CD14-positive monocyte (primary cell): ENCODE results near the gene SRCAP. TPM values are rescaled to one million over a fixed set of nuclear protein-coding genes. Genes with fewer than 3 reads are reported as not detected.

Source experiments
- DNase-seq, 3 donors: peaks; one replicate each; pipeline ENCODE4 v3.0.0-alpha.2; 2011 to 2022
- H2AFZ ChIP-seq: 2 replicates; pipeline ENCODE4 v1.6.0; 2012; ENCODE audit warnings: mild to moderate bottlenecking, low read depth, low read length, inconsistent platforms; ENCODE audit not compliant: insufficient read depth, poor library complexity, severe bottlenecking
- H3K27ac ChIP-seq, 2 donors: 1 replicate in 1 of 2; 2 replicates in 1 of 2; pipeline ENCODE4 v1.5.1; 2012 to 2013; ENCODE audit warnings: low read length in 2 of 2, control low read depth in 1 of 2, inconsistent platforms in 1 of 2, low read depth in 1 of 2, mild to moderate bottlenecking in 1 of 2
- H3K27me3 ChIP-seq, 2 donors: one replicate each; pipeline versions ENCODE4 v1.6.0 to v1.6.1; 2011 to 2013; ENCODE audit warnings: low read length in 2 of 2; ENCODE audit not compliant: control insufficient read depth in 2 of 2, insufficient read depth in 2 of 2
- H3K36me3 ChIP-seq, 2 donors: replicated peaks in 1 of 2; 1 replicate in 1 of 2; 2 replicates in 1 of 2; pipeline versions ENCODE4 v1.5.1 to v1.6.1; 2012 to 2013; ENCODE audit warnings: low read length in 2 of 2, control low read depth in 1 of 2, inconsistent platforms in 1 of 2, mild to moderate bottlenecking in 1 of 2; ENCODE audit not compliant: insufficient read depth in 2 of 2, control insufficient read depth in 1 of 2
- H3K4me1 ChIP-seq, 2 donors: 1 replicate in 1 of 2; 2 replicates in 1 of 2; pipeline versions ENCODE4 v1.5.1 to v1.6.1; 2012 to 2013; ENCODE audit warnings: low read length in 2 of 2, control low read depth in 1 of 2, inconsistent platforms in 1 of 2, mild to moderate bottlenecking in 1 of 2, moderate library complexity in 1 of 2; ENCODE audit not compliant: insufficient read depth in 2 of 2, control insufficient read depth in 1 of 2
- H3K4me2 ChIP-seq: replicated peaks from 2 replicates; pipeline ENCODE3; 2012; ENCODE audit warnings: low read length, moderate library complexity, mild to moderate bottlenecking; ENCODE audit not compliant: poor library complexity, severe bottlenecking; ENCODE audit errors: extremely low read depth
- H3K4me3 ChIP-seq, 3 experiments: fragments of 200-600 bp in 1 of 3; sonication (generic) in 1 of 3; replicated peaks in 1 of 3; 1 replicate in 2 of 3; 2 replicates in 1 of 3; pipeline ENCODE4 v1.5.1; 2011 to 2013; ENCODE audit warnings: low read length in 3 of 3, mild to moderate bottlenecking in 3 of 3, control low read depth in 2 of 3, low read depth in 2 of 3, inconsistent platforms in 1 of 3, moderate library complexity in 1 of 3
- H3K79me2 ChIP-seq: 2 replicates; pipeline ENCODE4 v1.6.0; 2012; ENCODE audit warnings: mild to moderate bottlenecking, control low read depth, inconsistent platforms, low read length, moderate library complexity; ENCODE audit not compliant: insufficient read depth
- H3K9ac ChIP-seq: 2 replicates; pipeline ENCODE4 v1.6.0; 2017; ENCODE audit warnings: low read length, mild to moderate bottlenecking; ENCODE audit not compliant: insufficient read depth, poor library complexity, severe bottlenecking
- H3K9me3 ChIP-seq, 2 donors: replicated peaks in 1 of 2; 1 replicate in 1 of 2; 2 replicates in 1 of 2; pipeline versions ENCODE4 v1.5.1 to v1.6.1; 2012 to 2013; ENCODE audit warnings: low read length in 2 of 2, control low read depth in 1 of 2; ENCODE audit not compliant: control insufficient read depth in 1 of 2, insufficient read depth in 1 of 2
- H4K20me1 ChIP-seq: 2 replicates; pipeline ENCODE4 v1.6.0; 2012; ENCODE audit warnings: mild to moderate bottlenecking, low read length, control low read depth, moderate library complexity; ENCODE audit not compliant: insufficient read depth
- H3K27ac Mint-ChIP-seq, 7 donors: one replicate each; pipeline ENCODE4 v1.8.0; 2020; ENCODE audit warnings: mild to moderate bottlenecking in 7 of 7, mixed read lengths in 7 of 7, moderate library complexity in 6 of 7, inconsistent platforms in 2 of 7
- H3K27me3 Mint-ChIP-seq, 3 donors: one replicate each; pipeline ENCODE4 v1.8.0; 2021 to 2022; ENCODE audit warnings: low read depth in 3 of 3, mild to moderate bottlenecking in 3 of 3, mixed read lengths in 3 of 3, moderate library complexity in 3 of 3, inconsistent platforms in 1 of 3
- H3K36me3 Mint-ChIP-seq, 2 donors: one replicate each; pipeline ENCODE4 v1.8.0; 2020; ENCODE audit warnings: mixed read lengths in 2 of 2, inconsistent platforms in 1 of 2, mild to moderate bottlenecking in 1 of 2
- H3K4me1 Mint-ChIP-seq: one replicate; pipeline ENCODE4 v1.8.0; 2020; ENCODE audit warnings: mild to moderate bottlenecking, mixed read lengths
- H3K4me3 Mint-ChIP-seq, 2 donors: one replicate each; pipeline ENCODE4 v1.8.0; 2020; ENCODE audit warnings: mild to moderate bottlenecking in 2 of 2, mixed read lengths in 2 of 2, moderate library complexity in 1 of 2
- H3K9me3 Mint-ChIP-seq, 7 donors: one replicate each; pipeline ENCODE4 v1.8.0; 2020 to 2022; ENCODE audit warnings: mixed read lengths in 7 of 7, mild to moderate bottlenecking in 6 of 7, moderate library complexity in 6 of 7, inconsistent platforms in 2 of 7
- CTCF ChIP-seq: fragments of 200-600 bp; IDR thresholded peaks from one replicate; pipeline ENCODE4 v1.8.0; 2022; ENCODE audit warnings: antibody characterized with exemption, mild to moderate bottlenecking
- WGBS: methylation state at CpG from one replicate; pipeline ENCODE4 v1.1.5; 2013; ENCODE audit warnings: missing lambda C conversion rate; ENCODE audit not compliant: insufficient coverage; 5-methylcytosine and 5-hydroxymethylcytosine counted together
- intact Hi-C, 2 donors: fragments of 100-400 bp; cut with micrococcal nuclease; formaldehyde crosslinking; loops; one replicate each; pipeline versions ENCODE4 v1.15.0 to v1.15.1; 2023
- polyA plus RNA-seq, 3 donors: library from polyadenylated mRNA; depleted of rRNA in 1 of 3; unstranded in 2 of 3; stranded (reverse) in 1 of 3; fragments of 300-500 nt in 2 of 3; fragments of >200 nt in 1 of 3; fragmentation: Illumina TruSeq in 2 of 3; gene quantifications; 1 replicate in 2 of 3; 2 replicates in 1 of 3; pipeline ENCODE4 v1.2.3, GENCODE V29; 2012 to 2021

SRCAP gene
- polyA plus RNA-seq, 3 donors, result 3.0 to 16.0 (median 6.3) TPM

GRCh38 chr16:30660424-30661261, 38.3 kb upstream of the SRCAP start:
- Histone ChIP-seq H3K4me2 (peak overlapping the region; percentile 99), H3K4me3 (peak overlapping the region; percentile 80 to 99 (median 86))
- peaks cover 42% of the 10 kb centered on the region for H3K4me1 Mint-ChIP-seq

More at GRCh38 chr16:30660424-30661261, 38.3 kb upstream of the SRCAP start:
- Histone ChIP-seq H3K9me3 (no peaks in the 10 kb centered on the region), H3K27me3 (no peaks in the 10 kb centered on the region), H3K79me2 (peaks cover 58% of the 10 kb centered on the region), H4K20me1 (peaks cover 61% of the 10 kb centered on the region), H3K27ac (peak overlapping the region; percentile 77 to 99), H2AFZ (no peak overlapping the region), H3K4me1 (peaks cover 33 to 45% of the 10 kb centered on the region in 2 donors), H3K36me3 (peaks cover 50 to 61% of the 10 kb centered on the region in 2 donors), H3K9ac (peak overlapping the region; percentile 95)
- peak overlapping the region; percentile 79 to 94 (median 89) for H3K27ac Mint-ChIP-seq
- H3K27me3 Mint-ChIP-seq, result peaks cover 0 to 1% (median 0%) of the 10 kb centered on the region in 3 donors
- peak overlapping the region; percentile 84 to 87 for H3K4me3 Mint-ChIP-seq
- peaks cover 55 to 62% of the 10 kb centered on the region in 2 donors for H3K36me3 Mint-ChIP-seq
- intact Hi-C loops, result no loop called here
- peak; percentile 65 to 88 (median 74) for DNase-seq
- H3K9me3 Mint-ChIP-seq, result peaks cover 0 to 2% (median 0%) of the 10 kb centered on the region in 7 donors
- WGBS, result 31% methylated on average over 17 of the region's 21 CpGs
- TF ChIP-seq CTCF, result no peak
